HL-60/S4 treated with phorbol 12-myristate 13-acetate at 8.2 ng/mL for 4 days and 3 days (cell line): ENCODE results near the gene ACSL3.
"Not testable (repeated sequence)": the region's sequence is repeated elsewhere in the genome, so short reads cannot be mapped to it uniquely, and the experiment has no call there.

ENCODE experiments used
- in situ Hi-C: fragments of 300-500 bp; cut with MboI; formaldehyde crosslinking; loops from 2 replicates; pipeline ENCODE4 v1.15.0; 2022; ENCODE audit warnings: low sequenced_read_pairs

Gene ACSL3

DNA sequence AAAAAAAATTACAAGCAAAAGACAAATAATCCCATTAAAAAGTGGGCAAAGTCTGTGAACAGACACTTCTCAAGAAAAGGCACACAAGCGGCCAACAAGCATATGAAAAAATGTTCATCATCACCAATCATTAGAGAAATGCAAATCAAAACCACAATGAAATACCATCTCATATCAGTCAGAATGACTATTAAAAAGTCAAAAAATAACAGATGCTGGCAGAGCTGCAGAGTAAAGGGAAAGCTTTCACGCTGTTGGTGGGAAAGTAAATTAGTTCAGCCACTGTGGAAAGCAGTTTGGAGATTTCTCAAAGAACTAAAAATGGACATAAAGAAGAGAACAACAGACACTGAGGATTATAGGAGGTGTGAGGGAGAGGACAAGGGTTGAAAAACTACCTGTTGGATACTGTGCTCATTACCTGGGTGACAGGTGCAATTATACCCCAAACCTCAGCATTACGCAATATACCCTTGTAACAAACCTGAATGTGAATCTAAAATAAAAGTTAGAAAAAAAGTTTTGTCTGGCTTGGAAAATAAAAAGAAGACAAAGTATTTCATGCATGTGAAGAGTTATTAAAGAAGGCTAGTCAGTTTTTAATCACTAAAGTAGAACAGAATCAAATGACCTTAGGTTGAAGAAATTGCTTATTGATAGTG, 8.7 kb upstream of the ACSL3 start:
- in situ Hi-C loops: no loop called here

DNA sequence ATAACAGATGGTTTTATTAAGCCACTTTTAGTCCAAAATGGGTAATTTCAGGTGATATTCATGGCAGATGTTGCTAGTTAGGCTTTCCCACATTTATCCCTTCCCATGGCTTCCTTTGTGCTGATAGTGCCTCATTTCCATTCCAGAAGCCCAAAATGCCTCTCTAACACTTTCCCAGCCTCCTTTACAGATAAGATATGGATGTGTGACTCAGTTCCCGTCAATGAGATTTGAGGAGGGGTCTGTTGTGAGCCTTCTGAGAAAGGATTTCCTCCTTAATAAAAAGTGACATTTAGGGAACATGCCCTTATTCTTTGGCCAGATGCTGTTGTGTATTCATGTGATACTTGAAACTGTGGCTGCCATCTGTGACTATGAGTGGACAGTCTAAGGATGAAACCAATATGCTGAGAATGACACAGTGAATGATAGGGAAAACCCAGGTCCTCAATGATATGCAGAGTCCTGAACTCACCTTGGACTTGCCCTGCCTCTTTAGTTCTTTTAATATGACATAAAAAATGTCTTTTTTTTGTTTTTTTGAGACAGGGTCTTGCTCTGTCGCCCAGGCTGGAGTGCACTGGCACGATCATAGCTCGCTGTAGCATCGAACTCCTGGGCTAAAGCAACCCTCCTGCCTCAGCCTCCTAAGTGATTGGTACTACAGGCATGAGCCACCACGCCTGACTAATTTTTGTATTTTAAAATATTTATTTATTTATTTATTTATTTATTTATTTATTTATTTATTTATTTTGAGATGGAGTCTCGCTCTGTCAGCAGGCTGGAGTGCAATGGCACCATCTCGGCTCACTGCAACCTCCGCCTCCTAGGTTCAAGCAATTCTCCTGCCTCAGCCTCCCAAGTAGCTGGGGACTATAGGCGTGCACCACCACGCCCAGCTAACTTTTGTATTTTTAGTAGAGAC, 5.8 kb upstream of the ACSL3 start:
- in situ Hi-C loops: no loop called here

DNA sequence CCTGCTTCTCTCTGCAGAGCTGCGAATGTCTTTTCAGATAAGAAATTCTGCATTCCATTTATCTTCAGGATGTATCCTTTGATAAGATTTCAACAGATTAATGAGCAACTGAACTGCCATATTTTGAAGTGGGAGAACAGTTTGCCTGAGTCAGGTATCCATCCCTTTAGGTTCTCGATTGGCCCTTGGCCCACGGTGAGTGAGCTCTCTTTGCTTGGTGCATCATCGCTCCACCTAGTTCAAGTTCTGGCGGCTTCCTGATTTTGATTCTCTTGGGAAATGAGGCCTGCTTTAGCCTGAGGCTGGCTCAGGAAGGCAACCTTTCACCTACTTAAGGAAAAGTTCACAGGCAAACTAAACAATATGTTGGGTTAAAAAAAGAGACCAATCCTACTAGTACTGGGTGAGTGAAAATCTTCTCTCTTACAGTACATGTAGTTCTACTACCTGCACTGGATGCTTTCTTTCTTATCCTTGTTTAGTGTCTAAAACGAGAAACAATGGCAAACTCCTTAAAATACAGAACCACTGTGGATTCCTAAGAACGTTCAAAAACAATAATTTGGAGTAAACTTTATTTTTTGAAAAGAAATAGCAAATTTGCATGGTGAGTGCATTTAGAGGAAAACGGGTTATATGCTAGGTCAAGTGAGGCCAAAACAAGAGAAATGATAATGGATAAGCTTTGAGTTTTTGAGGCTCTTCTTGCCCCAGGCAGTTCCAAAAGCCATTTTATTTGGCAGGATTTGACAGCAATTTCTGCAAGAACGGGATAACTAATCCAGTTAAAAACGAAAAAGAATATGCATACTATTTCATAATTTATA, 837 bp upstream of the ACSL3 start:
- in situ Hi-C loops: no loop called here

DNA sequence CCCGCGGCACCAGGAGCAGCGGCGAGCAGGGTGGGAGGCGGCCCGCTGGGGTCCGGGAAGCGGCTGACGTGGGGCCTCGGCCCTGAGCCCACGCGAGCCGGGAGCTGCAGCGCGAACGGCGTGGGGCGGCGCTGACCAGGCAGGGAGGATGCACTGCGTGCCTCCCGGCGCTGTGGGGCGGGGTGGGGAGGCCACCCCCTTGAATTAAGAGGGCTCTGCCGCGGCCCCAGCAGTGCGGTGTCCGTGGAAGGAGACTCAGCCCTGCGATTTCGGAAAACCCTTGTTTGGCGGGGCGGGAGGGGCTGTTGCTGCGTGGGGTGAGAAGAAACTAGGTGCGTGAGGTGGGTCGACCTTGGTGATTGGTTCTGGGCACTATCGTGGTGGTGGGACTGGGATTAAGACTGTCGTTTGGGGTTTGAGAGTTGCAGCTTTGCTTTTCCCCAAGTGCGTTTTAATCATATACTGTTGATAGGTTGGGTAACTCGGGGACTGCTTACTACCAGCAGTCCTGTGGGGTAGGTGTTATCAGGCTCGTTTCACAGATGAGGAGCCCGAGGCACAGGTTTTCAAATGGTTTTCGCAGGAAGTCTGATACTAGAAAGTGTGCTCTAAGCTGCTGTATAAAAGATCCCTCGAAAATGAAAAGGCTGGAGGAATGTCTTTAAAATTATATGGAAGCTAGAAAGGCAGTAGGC, 722 bp downstream of the ACSL3 start:
- in situ Hi-C loops: no loop called here

DNA sequence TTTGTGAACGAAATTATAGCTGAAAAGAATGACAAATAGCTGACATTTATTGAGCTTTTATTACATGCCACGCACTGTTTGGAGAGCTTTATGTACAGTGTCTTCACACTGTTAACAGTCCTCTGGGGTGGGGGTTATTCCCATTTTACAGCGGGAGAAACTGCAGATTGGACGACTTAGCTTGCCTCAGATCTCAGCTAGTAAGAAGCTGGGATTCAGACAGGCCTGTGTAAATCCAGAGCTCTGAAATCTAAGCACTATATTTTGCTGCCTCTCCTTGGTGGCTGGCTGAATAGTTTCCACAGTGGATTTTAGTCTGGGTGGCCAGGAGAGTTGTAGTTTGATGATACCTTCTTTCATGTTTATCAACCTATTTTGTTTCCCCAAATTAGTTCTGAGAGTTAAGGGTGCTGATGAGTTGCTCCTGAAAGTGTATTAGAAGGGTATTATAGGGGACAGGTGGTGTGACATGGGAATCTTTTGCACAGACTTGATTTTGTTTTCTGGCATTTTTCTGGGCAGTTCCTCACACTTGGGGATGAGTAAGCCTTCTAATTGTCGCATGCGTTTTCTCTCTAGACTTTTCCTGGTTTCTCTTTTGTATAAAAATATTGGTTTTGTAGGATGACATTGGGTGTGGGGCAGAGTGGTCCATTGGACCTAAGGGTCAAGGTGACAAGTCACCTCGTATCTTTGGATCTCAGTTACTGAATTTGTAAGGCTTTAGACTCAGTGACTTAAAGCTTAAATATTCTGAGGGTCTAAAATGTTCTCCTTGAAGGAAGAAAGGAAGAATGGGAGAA, 1.5 kb downstream of the ACSL3 start:
- in situ Hi-C loops: no loop called here

DNA sequence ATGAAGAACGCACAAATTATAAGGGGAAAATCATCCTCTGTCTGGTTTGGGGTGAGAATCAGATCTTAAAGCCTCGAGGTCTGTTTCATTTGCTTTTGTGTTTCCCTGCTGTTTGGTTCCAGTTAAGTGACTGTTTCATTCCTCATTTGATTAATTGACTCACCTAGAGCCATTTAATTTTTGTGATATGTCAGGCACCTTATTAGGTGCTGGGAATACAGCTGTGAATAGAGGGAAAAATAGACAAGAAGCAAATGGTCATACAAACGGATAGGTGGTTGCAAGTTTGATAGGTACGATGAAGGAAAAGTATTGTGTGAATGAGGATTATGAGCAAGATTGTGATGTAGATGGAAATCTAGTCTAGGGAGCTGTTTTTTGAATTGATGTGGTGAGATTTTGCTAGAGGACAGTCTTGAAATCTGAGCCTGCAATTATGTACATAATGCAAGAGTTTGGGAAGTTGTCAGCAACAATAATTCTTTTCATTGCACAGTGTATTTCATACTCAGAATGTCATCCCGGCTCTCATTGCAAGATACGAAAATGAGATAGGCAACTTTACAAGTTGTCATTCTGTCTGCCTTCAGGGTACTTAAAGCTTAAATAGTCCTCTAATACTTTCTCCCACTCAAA, 2.2 kb downstream of the ACSL3 start:
- in situ Hi-C loops: no loop called here

DNA sequence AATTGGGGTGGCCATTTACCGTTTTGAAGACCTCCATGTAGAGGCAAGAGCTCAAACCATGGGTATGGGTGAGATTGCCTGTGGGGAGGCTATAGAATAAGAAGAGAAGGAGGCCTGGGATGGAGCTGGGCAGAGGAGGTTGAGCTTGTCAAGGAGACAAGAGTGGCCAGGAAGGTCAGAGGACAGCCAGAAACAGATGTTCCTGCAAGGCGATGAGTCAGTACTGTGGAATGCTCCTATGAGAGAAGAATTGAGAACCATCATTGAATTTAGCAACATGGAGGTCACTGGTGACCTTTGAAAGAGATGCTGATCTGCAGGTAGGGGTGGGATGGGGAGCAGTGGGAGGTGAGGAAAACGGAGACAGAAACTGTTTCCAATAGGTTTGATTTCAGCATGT, 3.5 kb downstream of the ACSL3 start:
- in situ Hi-C loops: no loop called here

DNA sequence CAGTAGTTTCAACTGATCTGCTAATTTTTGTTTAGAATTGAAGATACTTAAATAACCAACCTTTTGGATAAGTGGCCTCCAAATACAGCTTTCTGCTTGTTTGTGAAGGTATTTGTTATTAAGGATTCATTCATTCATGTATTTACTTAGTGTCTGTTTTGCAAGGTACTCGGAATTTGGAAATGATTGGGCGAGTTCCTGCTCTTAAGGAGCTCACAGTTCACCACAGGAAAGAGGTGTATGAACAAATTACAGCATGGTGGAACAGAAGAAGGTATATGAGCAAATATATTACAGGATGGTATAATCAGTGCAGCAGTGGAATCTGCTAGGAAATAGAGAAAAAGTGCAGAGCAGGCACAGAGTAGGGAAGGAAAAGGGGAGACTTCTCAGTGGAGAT, 4.5 kb downstream of the ACSL3 start:
- in situ Hi-C loops: no loop called here

DNA sequence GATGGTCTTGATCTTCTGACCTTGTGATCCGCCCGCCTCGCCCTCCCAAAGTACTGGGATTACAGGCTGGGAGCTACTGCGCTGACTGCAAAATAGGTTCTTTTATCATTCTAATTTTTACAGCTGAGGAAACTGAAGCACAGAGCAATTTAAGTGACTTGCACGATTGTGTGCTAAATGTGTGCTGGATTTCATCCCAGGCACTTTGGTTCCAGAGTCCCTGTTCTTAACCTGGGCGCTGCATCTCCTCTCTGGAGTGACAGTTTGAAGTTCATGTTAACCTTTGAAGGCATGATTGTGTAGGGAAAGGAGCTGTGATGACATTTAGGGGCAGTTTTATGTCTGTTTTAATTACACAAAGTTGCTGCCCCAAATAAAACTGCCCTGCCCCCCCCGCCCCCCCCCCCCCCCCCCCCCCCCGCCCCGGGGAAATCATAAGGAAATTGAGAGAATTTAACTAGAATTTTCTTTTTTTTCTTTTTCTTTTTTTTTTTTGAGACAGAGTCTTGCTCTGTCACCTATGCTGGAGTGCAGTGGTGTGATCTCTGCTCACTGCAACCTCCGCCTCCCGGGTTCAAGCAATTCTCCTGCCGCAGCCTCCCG, 5.6 kb downstream of the ACSL3 start:
- in situ Hi-C loops: no loop called here

DNA sequence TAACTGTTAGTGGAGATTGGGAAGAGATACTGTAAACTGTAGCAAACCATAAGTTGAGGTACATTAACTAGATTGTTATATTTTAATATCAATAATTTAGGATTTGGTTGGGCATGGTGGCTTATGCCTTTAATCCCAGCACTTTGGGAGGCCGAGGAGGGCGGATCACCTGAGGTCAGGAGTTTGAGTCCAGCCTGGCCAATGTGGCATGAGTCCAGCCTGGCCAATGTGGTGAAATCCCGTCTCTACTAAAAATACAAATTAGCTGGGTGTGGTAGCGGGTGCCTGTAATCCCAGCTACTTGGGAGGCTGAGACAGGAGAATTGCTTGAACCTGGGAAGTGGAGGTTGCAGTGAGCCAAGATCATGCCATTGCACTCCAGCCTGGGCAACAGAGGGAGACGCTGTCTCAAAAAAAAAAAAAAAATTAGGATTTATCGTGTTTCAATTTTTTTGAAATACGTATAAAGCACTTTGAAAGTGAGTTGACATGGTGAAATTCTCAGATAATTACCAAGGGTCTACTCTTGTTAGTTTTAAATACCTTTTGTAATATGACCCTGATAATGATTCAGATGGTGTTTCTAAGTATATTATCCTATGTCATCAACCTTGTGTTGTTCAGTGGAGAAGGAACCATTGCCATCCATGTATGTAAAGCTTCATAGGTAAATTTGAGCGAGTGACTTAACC, 7.9 kb downstream of the ACSL3 start:
- in situ Hi-C loops: not testable (repeated sequence)

DNA sequence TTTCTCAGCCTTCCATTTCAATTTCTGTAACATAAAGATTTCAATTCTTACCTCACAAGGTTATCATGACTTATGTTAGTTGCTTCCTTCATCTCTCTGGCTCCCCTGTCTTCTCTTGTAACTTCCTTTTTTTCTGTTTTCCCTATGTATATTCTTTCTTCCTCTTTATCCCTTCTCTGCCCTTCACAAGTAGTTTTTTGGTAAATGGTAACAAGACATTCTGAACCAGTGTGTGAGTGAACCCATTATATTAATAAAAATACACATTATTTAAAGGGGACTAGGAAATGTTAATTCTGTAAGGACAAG, 8.4 kb downstream of the ACSL3 start:
- in situ Hi-C loops: no loop called here

DNA sequence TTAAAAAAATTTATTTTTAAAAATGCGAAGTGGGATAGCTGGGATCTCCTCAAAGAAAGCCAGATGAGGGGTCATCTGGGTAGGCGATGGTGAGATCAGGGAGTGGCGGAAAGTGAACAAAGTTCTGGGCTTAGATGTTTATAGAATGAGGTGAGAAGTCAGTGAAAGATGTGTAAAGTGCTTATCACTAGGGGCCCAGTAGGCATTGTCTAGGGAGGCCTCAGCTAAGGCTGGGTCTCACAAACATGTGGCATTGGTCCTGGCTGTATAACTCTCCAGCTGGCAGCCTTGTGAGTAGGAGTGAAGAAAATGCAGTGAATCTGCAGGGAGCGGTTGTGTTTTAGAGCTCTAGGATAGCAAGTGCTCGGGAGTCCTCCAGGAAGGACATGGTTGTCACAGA, 10.5 kb downstream of the ACSL3 start:
- in situ Hi-C loops: no loop called here

DNA sequence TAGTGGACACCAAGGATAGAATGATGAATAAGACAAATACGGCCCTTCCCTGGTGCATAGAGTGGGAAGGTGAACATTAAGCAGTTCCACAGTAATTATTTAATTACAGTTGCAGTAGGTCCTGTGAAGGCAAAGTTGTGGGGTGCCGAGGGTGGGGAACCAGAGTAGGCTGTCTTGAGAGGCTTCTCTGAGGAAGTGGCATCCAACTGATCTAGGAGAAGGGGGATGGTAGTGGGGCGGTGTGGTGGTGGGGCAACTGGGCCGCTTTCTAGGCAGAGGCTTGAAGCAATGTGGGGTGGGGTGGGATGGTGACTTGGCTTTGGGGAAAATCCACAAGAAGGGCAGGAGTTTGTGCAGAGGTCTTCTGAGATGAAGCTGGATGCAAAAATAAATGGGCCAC, 11.7 kb downstream of the ACSL3 start:
- in situ Hi-C loops: no loop called here

DNA sequence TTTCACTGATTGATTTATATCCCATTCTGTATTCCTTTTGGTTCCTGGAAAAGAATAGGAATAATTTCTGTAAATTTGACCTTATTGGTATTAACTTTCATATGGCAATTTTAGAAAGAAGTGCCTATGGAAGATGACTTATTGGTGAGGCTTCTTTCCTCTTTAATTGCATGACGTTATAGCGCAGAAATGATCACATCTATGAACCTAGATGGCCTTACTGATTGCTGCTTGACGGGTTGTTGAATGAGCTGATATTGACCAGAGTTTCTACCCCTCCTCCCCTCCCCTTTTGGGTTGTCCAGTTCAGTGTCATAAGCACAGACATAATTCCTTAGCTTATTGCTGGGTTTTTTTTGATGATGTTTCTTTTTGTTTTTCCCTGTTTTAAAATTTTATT, 14.6 kb downstream of the ACSL3 start:
- in situ Hi-C loops: no loop called here

DNA sequence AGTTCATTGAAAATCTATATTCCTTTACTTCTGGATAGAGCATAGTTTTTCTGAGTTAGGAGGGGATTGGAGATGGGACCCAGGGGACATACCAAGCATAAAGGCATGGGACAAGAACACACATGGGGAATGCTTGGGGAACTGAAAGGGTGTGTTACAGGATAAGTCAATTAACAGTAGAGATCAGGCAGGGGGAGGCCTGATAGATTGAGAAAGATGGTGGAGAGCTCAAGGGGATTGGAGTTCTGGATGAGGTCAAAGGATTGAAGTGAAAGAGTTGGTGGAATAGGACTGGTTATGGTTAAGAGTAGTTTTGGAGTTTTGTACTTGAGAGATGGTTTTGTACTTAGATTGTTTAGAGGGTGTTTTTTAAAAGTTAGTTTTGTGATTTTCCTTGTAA, 16.1 kb downstream of the ACSL3 start:
- in situ Hi-C loops: no loop called here

DNA sequence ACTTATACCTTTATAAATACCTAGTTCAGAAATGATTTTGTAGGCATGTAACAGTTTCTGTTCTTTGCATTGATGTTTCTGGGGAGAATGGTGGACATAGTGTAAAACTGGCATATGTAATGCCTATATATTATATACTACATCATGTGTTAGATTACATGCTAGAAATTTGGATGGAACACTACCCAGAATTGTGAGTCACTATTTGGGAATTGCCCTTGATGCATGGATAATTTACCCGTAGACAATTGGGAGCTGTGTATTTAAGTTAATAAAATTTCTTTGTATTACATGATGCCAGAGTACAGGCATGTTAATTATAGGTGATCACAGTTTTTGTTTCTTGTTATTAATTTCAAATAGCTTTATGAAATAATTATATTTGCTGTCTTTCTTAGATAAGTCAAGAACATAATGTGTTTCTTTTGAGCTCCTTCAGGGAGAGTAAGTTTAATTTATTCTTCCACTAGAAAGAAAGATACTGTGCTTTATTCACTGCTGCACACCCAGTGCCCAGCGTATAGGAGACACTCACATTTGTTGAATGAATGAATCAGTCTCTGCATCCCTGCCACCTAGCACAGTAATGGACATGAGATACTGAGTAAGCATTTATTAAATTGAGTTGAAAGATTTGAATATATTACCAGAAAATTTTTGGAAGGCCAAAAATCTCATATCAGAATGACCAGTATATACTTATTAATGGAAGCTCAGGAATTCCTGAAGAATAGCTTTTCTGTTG, 16.9 kb downstream of the ACSL3 start:
- in situ Hi-C loops: no loop called here

DNA sequence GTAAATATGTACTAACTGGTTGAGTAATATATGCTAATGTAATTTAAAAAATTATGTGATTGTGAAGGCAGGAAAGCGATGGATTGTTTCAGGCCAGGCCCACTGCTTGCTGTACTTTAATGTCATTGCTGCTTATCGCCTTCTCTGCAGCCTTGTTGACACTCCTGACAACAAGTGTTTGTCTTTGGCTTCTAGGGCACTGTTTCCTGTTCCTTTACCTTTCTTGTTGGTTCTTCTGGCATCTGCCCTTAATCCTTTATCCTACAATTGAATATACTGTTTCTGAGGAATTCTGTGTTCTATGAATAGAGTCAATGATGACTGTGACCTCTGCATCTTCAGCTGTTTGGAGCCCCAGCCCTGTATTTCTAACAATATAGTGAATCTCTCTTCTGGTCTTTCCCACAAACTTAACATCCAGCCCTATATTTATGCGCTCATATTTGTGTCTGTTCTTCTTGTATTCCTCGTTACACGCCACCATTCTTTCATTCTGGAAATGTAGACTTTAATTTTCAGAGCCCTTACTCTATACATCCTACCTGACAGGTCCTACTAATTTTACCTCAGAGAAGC, 17.6 kb downstream of the ACSL3 start:
- in situ Hi-C loops: no loop called here
